GM21390 (cell line): ENCODE data around the gene PSMB7.

ENCODE experiments used
- ATAC-seq: cut with Tn5 transposase; IDR thresholded peaks from one replicate; pipeline ENCODE4 v1.9.1; 2021; ENCODE audit not compliant: unreplicated experiment

PSMB7 gene

DNA sequence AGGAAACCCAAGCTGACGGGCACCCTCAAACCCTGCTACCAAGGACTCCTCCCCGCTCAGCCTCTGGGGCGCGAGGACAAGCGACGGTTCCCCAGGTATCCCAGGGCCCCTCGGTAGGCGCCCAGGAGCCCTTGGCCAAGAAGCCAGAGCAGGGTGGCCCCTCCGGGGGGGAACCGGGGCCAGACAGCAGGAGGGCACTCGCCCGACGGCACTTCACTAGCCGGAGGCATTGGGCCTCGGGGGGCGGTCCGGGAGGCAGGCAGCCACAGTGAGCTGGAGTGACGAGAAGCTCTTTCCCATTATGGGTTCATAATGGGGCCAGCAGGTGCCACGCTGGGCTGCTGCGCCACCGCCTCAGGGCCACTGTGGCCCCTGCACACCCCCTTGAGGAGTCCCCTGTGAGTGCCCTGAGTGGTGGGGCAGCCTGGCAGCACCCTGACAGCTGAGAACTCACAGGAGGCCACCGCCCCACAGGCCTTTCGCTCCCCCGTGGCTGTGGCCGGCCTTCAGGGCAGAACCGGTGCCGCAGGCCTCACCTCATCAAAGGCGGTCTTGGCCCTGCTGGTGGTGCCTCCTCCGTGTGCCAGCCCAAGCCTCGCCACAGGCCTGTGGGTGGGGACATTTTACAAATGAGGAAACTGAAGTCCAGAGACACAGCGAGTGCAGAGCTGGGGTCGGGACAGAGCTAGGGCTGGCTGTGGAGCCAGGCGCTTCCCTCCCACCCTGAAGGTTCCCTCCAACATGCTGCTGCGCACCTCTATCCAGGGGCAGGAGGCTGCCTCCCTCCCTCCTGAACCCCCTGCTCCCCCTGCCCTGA lies 68.7 kb downstream of the PSMB7 start:
- no peak for ATAC-seq

DNA sequence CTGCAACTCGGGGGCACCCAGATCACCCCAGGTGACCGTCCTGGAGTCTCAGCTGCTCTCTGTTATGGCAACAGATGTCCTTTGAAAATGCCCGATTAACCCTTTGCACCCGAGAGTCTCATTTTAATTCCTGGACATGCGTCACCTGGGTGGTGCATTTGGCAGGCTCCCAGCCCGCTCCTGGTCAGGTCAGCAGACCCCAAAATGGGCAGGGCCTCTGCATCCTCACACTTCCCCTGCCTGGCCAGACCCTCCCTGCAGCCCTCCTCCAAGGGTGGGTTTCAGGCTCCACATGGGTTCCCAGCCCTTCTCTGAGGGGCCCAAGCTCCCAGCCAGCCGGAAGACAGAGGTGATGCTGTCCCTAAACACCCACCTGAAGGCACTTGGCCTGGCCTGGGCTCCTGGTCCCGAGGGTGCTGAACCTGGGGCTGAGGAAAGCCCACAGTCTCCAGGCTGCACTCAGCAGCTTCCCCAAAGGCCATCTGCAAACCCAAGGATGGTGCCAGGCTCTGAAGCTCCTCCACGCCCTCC lies 69.4 kb downstream of the PSMB7 start:
- no peak for ATAC-seq

DNA sequence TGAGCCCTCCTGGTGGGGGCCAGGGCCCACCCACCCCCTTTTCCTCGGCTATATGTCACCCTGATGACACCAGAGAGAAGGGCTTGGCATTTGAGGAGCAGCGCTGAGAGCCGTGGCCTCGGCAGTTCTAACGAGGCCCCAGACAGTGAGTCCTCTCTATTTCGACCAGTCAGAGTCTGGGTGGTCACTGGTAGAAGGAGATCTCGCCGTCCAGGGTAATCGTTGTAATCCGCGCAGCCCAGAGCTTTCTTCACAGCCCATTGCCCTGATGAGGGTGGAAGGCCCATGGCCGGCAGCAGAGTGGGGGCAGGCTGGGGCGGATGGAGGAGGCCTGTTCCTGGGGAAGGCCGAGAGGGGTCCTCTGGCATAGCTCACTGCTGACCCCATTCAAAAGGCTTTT lies 70.2 kb downstream of the PSMB7 start:
- ATAC-seq, result no peak

- ATAC-seq, result no peak
Observed at GRCh38 chr9:124344291-124345050, 70.8 kb downstream of the PSMB7 start.

DNA sequence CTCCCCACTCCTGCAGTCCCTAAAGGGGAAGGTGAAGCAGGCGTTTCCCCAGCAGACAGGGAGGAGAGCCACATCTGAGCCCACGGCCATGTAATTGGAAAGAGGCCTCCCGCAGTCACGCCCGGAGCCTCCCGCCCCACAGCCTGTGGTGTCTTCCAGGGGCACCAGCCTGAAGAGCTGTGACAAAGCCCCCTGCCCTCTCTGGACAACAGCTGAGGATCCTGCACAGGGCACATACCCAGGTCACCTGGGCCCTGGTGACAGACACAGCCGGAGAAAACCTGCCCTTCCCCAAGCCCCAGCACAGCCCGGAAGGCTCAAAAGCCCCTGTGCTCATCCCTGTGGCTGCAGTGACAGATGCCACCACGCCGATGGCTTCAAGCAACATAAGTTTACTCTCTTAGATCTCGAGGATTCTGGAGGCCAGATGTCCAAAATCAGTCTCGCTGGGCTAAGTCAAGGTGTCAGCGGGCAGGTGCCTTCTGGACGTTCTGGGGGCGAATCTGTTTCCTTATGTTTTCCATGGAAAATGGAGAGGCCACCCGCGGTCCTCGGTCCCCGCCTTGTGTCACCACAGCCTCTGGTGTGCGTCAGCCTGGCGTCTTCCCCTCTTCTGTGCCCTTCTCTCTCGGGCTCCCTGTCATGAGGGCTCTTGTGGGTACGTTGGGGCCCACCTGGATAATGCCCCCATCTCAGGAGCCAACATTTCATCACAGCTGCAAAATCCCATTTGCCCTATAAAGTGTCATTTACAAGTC lies 71.5 kb downstream of the PSMB7 start:
- ATAC-seq, result no peak

GRCh38 chr9:124342776-124343485 lies 72.3 kb downstream of the PSMB7 start:
- ATAC-seq, result no peak

DNA sequence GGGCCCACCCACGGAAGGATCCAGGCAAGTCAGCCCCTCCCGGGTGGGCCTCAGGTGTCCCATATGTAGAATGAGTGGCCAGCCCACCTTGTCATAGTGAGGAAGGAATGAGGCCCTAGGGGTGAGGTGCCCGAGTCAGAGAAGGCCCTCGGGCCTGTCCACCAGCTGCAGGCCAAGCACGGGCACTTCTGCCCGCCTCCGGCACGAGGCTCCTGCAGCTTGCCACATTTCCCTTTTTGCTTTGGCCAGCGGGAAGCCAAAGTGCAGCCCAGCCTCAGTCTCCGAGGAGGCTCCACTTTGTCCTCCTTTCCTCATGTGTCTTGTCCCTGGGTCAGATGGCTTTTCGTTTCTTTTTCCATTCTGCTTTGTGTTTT lies 72.9 kb downstream of the PSMB7 start:
- ATAC-seq, result no peak

- ATAC-seq, result no peak
Observed at GRCh38 chr9:124341455-124342170, 73.6 kb downstream of the PSMB7 start.

GRCh38 chr9:124340219-124341069 lies 74.8 kb downstream of the PSMB7 start:
- ATAC-seq, result no peak

DNA sequence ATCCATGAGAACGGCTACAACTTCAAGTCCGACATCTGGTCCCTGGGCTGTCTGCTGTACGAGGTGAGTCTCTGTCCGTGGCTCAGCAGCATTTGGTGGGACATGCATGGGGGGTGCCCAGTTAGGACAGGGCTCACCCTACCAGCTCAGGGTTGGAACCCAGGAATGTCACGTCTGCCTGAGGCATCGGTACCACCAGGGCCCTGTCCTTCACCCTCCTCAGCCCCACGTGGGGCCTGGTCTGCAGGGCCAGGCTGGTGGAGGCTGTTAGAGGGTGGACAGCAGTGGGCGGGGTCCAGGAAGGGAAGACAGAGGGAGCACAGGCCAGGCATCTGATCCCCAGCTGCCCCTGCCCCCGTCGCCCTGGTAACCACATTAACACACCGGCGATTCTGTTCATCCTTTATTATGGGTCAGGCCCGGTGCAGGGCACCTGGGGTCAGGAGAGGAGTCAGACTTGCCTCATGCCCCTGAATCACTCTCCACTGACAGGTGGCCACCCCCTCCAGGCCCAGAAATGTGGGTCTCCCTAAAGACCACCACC lies 75.6 kb downstream of the PSMB7 start:
- no peak for ATAC-seq

DNA sequence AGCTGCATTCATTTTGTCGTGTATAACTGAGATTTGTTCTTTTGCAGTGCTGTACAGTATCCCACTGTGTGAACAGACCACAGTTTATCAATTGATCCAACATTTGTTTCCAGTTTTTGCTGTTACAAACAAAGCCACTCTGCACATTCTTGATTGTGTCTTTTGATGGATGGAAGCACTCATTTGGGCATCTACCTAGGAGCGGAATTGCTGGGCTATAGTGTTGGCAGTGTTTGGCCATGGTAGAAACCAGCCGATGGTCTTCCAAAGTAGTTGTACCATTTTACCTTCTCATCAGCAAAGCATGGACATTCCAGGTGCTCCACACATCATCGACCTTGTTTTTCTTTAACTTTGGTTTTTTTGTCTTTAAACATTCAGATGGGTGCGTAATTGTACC lies 77.7 kb downstream of the PSMB7 start:
- no peak for ATAC-seq

DNA sequence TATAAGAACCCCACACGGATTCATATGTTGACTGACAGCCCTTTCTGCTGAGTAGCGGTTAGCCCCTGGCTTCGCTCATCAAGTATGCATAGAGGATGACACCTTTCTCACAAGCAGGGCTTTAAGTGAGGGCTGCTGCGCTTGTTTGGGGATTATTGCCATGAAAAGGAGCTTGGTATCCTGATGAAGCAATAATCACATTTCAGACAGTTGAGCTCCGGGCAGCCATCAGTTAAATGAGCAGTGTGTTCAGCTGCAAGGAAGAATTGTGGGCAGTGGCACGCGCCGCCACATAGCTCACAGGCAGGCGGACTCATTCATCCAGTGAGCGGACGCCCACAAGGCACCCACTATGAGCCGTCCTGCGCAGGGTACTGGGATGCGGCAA lies 79.9 kb downstream of the PSMB7 start:
- no peak for ATAC-seq

GRCh38 chr9:124334568-124335319 lies 80.5 kb downstream of the PSMB7 start:
- no peak for ATAC-seq

GRCh38 chr9:124333203-124333579 lies 82.1 kb downstream of the PSMB7 start:
- no peak for ATAC-seq

- no peak for ATAC-seq
Observed at GRCh38 chr9:124332361-124333202, 82.7 kb downstream of the PSMB7 start.

- ATAC-seq, result no peak
Observed at GRCh38 chr9:124331580-124331979, 83.7 kb downstream of the PSMB7 start.

DNA sequence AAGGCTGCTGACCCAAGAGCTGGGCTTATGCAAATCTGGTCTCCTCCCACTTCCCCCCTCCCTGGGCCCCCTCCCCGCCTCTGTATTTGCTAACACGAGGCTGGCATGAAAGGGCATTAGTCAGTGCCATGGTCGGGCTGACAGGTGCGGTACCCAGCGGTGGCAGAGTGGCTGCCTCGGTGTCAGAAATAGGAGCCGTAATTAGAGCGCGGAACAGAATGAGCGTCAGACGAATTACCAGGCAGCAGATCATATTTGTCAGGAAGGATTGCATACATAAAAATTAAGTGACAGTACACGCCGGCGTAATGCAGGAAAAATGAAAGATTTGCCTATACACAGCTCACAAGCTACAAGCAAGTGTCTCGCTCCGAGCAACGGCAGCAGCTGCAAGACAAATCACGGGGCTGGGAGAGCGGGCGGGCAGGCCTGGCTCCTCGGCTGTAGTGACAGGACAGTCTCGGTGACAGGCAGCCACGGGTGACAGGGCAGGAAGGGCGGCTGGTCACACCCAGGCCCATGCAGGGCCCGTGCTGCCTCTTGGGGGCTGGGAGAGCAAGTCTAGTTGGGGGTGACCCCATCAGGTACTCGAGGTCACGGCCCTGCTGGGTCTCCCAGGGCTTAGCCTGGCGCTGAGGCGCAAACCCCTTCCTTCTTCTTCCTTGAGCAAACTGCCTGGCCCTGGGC lies 85.1 kb downstream of the PSMB7 start:
- no peak for ATAC-seq
